Amniotic epithelial cell (primary cell): ENCODE data around the gene ARID1A.
A peak's percentile ranks its signal among the peaks of the same experiment; 100 is the strongest.
"Not testable (repeated sequence)": the region's sequence is repeated elsewhere in the genome, so short reads cannot be mapped to it uniquely, and the experiment has no call there.

Experiments used
- DNase-seq: peaks from one replicate; pipeline ENCODE4 v3.0.0-alpha.2; 2010; ENCODE audit warnings: low read depth

Gene ARID1A

DNA sequence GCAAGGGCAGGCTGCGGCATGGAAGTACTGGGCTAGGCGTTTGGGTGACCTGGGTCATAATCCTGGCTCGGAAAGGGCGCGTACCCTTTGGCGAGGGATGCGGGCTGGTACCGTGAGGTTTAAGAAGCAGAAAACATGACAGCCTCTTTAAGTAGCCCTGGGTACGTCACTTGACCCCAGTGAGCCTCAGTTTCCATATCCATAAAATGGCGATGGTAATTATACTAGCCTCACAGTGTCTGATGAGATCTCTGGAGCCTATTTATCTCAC, 92.6 kb downstream of the ARID1A start:
- DNase-seq, result no peak

DNA sequence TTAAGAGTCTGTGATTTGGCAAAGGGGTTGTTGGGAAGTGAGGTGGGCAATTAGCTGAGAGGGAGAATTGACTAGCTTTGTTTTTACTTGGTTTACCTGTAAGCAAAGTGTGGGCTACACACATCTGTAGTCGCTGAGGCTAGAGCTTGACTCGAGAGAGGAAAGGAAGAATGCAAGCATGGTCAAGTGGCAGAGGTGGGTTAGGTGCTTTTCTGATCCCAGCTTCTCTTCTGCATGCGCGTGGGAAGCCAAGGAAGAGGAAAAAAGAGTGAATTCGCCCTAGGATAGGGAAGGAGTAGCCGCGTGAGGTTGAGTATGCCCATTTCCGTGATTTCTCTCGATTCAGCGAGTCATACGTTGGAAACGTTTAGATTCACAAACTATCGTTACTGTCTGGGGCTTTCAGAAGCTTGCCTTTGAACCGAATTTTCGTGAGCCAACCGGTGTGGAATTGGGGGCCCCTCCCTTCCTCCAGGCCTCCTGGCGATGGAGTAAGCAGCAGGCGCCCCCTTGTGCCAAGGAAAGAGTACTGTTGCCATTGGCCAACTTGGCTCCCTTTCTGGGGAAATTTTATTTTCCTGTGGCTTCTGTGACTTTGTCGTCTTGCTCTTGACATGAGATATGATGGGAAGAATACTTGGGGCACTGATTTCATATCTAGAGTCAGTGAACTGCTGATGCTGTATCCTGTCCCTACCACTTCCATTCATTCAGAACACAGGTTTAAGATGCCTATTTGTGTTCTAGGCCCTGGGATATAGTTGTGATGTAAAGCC, 93.2 kb downstream of the ARID1A start:
- DNase-seq, result peak; percentile 69

DNA sequence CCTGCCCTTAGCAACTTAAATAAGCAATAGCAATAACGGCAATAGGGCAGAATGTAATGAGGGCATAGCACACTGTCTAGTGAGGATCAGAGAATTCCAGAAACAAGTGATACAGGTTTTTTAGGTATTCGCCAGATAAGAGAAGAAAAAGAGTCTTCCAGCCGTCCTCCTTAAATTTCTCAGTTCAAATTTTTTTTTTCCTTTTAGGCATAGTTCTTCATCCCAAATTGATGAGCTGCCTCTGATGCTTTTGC, 93.7 kb downstream of the ARID1A start:
- DNase-seq, result no peak

DNA sequence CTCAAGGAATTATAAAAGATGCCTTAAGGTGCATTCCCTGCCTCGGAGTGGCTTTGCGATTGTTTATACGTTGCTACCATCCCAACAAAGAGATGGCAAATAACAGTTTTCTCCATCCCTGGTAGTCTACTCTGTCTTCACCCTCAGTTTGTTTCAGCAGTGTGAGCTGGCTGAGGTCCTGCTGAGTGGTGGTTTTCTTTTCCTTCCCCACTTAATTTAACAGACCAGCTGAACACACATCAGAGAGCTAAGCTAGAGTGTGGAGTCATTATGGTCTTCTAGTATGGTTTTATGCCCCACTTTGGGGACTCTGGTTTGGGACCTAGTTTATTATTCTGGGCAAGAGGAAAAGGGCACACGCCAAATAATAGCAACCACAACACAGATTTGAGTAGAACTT, 94.1 kb downstream of the ARID1A start:
- no peak for DNase-seq

DNA sequence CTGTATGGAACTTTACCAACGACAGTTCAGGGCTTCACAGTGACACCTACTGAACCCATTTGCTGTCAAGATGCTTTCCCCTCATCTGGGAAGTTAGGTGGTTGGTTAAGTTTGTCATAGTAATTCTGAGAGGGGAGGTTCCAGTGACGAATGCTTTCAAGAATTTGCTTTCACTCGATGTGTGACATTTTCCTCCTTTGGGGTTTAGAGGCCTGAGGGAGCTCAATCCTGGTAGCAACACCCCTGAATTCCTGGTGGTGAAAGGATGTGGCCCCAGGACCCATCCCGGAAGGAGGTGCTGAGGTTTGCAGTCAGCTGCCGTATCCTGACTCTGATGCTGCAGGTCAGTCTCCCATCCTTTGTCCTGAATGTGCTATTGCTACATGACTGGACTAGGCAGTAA, 94.7 kb downstream of the ARID1A start:
- no peak for DNase-seq

DNA sequence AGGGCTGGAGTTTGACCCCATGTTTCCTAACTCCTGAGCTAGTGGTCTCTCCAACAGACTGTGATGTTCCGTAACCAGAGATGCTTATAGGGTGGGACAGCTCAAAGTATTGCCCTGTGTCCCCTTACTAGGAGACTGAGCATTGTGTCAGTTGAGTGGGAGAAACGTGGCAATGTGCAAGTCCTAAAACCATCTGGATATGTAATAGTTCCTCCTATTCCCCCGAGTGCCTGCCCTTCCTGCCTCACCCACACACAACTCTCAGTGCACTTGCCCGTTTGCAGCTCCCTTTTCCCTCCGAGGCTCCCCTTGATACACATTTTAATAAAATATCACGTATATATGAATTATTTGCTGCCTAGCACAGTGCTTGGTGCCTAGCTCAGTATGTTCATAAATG, 95.3 kb downstream of the ARID1A start:
- no peak for DNase-seq

DNA sequence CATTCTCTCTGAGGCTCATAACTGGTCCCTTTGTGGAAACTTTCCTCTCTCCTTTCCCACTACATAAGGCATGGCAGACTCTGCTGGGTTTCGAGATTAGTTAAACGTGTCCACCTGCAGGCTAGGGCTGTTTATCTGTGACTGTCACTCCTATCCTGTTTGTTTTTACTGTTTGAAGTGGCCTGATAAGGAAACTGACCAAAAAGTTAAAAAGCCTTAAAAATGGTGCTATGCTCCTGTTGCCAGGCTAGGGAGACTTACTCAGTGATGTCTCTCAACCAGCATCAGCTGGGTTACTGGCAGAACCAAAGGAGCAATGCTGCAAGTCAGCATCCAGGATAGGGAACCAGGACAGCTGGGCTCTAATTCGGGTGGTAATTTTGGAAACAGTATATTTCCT, 95.8 kb downstream of the ARID1A start:
- DNase-seq, result no peak

DNA sequence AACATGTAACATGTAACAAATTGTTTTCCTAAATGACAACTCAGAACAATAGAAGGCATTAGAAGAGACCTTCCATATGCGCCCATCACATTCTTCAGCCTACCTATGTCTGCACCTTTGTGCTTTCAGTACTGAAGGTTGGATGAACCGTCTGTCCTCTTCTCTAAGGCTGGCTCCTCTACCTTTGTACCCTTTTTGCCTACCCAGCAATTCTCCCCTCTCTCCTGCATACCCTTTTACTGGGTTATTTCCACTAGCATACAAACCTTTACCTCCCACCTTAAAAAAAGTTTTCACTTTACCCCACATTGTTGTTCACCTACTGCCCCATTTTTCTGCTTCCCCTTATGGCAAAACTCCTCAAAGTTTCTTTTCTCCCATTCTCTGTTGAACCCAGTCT, 97.1 kb downstream of the ARID1A start:
- no peak for DNase-seq

DNA sequence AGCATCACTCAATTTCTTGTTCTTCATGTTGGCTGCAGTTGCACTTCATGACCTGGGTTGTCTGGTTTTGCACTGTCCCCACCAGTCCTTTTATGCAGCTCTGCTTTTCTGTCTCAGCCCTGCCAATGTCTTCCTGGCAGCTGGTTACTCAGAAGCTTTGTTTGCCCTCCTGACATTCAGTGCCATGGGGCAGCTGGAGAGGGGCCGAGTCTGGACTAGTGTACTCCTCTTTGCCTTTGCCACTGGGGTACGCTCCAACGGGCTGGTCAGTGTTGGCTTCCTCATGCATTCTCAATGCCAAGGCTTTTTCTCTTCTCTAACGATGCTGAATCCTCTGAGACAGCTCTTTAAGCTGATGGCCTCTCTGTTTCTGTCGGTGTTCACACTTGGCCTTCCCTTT, 98.6 kb downstream of the ARID1A start:
- no peak for DNase-seq

DNA sequence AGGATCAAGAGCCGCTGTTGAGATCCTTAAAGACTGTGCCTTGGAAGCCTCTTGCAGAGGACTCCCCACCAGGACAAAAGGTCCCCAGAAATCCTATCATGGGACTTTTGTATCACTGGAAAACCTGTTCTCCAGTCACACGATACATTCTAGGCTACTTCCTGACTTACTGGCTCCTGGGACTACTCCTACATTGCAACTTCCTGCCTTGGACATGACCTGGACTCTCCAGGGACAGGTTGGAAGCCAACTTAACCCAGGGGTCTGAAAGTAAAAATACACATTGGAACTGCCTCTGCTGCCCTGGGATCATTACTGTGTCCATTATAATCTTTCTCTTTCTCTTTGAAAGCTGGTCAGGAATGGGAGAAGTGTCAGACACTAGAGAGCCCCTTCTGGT, 101.8 kb downstream of the ARID1A start:
- DNase-seq, result no peak

DNA sequence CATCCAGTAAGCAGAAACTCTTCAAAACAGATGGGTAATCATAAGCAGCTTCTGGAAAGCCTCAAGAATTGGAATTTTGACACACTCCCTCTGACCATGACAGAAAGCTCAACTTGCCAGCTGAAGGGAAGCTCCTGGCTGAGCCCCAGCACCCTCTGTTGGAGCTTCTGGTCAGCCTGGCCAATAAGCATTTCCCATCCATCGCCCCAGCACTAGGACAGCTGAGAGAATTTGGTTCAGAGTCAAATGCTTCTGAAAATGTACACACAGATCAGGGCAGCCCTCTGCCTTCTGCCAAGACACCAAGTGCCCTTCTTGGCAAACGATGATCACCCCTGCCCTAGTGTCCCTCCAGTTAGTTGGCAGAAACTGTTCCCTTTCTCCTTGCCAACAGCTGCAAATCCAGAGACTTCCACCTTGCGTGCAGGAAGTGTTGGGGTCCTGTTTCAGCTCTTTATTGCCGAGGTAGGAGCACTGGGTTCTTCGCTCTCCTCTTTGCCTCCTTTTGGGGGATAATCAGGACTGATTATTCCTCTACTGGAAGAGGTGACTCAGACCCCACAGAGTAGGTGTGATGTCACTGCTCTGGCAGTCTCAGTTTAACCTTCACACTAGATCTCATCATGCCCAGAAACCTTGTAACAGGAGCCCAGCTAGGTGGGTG, 103.8 kb downstream of the ARID1A start:
- DNase-seq, result peak; percentile 92

DNA sequence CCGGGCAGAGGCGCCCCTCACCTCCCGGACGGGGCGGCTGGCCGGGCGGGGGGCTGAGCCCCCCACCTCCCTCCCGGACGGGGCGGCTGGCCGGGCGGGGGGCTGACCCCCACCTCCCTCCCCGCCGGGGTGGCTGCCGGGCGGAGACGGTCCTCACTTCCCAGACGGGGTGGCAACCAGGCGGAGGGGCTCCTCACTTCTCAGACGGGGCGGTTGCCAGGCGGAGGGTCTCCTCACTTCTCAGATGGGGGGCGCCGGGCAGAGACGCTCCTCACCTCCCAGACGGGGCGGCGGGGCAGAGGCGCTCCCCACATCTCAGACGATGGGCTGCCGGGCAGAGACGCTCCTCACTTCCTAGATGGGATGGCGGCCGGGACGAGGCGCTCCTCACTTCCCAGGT, 108.1 kb downstream of the ARID1A start:
- not testable (repeated sequence) for DNase-seq

DNA sequence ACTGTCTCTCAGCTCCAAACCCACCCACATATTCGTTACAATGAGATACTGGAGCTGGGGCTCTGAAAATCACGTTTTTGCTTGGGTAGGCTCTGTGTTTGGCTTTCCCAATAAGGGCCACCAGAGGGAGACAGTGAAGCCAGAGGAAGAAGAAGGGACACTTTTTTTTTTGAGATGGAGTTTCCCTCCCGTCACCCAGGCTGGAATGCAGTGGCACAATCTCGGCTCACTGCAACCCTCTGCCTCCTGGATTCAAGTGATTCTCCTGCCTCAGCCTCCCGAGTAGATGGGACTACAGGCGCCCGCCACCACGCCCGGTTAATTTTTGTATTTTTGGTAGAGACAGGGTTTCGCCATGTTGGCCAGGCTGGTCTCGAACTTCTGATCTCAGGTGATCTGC, 114.3 kb downstream of the ARID1A start:
- peak; percentile 51 for DNase-seq

DNA sequence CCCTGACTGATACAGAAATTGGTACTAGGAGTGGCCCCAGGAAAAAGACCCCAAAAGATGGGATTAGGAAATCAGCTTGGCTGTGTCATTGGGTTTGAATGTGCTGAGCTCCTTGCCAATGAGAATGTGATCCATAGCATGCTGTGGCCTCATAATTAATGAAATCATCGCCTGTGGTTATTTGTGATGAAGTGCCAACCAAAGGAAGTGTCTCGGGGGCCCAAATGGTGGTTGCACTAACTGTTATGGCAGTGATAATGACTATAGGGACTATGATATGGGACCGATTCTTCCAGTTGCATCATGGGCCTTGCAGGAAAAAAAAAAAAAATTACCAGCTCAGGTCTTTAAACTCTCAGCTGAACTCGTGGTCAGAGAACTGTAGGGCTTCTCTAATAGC, 115.2 kb downstream of the ARID1A start:
- DNase-seq, result no peak

DNA sequence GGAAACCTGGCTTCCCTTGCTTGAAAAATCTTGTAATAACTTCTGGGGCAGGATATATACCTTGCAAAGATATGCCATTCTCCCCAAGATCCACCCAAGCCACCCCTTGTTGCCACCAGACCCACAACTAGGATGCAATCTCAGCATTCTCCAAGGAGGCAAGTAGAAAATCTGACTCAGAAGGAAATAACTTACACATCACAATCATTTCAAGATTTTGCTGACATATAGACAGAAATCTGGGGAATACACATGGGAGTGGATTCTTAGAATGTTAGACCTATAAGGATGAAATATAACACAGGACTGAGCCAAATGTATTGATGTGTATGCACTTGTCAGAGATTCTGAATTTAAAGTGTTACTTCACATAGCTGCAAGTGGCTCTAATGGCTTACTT, 115.9 kb downstream of the ARID1A start:
- DNase-seq, result no peak

DNA sequence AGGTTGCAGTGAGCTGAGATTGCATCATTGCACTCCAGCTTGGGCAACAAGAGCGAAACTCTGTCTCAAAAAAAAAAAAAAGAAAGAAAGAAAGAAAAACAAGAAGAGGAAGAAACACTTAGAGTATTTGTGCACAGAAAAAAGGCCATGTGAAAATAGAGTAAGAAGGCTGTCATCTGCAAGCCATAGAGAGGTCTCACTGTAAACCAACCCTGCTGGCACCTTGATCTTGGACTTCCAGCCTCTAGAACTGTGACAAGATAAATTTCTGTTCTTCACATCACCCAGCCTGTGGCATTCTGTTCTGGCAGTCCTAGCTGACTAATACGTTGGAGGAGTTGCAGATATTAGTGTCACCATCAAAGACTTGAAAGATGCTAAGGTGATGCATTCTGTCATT, 118.6 kb downstream of the ARID1A start:
- no peak for DNase-seq

DNA sequence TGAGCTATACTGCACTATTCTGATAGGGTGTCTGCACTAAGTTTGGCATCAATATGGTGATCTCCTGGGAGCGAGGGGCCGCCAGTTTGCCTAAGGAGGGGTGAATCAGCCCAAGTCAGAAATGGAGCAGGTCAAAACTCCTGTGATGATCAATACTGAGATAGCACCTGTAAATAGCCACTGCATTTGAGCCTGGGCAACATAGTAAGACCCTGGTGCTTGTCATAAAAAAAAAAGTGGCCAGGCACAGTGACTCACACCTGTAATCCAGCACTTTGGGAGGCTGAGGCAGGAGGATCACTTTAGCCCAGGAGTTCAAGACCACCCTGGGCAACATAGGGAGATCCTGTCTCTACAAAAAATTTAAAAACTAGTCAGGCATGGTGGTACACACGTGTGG, 119.1 kb downstream of the ARID1A start:
- DNase-seq, result no peak

DNA sequence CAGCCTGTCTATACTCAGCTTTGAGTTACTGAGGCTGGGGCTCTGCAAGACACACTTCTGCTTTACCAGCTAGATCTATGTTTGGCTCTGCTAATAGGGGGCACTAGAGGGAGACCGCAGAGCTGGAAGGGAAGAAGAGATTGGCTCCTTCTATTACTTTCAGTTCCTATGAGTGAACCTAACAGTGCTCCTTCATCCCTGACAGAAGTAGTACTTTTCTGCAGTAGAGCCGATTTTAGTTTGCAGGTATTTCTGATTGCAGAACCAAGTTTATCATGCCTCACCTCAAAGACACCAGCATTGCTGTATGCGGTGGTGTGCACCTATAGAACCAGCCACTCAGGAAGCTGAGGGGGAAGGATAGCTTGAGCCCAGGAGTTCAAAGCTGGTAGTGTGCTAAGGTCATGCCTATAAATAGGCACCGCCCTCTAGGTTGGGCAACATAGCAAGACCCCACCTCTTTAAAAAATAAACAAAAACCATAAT, 125.0 kb downstream of the ARID1A start:
- no peak for DNase-seq

DNA sequence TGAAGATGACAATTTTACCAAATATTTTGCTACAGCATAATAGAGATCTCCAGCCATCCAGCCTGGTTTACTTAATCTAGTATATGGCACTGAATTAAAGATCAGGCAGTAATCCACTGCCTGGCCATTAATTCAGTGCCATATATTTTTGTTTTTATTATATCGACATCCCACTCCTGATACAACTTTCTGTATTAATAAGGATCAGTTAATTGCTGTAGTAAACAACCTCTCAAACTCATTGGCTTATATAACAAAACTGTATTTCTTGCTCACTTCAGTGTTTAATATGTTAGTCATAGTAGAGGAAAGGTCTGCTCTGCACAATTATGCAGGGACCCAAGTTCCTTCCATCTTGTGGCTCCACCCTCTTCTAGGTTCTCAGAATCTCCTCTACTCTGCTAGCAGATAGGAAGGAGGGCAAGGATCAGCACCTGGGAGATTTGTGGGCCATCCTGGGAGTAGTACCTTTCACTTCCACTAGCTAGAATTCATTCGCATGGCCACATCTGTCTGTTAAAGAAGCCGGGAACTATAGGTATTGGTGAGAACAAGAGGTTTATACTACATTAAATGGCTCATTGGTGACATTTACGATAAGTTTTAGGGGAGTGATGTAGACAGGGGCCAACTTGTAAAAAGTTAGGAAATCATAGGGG, 127.1 kb downstream of the ARID1A start:
- DNase-seq, result no peak

DNA sequence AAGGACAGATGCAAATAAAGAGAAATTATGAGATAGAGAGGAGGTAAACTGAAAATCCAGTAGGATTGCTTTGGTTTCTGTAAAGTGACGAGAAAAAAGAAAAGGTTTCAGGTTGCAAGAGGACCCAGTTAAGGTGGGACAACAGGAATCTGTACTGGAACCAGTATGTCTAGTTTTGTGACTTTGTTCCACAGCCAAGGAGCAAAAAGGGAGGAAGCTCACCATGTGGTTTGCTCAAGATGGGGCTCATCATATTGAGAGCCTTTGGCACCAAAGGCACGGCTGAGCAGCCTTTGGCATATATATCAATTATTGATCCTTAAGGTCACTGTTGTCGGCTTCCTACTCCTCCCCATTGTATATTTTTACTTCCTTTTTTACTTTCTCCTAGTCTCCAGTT, 128.9 kb downstream of the ARID1A start:
- no peak for DNase-seq

DNA sequence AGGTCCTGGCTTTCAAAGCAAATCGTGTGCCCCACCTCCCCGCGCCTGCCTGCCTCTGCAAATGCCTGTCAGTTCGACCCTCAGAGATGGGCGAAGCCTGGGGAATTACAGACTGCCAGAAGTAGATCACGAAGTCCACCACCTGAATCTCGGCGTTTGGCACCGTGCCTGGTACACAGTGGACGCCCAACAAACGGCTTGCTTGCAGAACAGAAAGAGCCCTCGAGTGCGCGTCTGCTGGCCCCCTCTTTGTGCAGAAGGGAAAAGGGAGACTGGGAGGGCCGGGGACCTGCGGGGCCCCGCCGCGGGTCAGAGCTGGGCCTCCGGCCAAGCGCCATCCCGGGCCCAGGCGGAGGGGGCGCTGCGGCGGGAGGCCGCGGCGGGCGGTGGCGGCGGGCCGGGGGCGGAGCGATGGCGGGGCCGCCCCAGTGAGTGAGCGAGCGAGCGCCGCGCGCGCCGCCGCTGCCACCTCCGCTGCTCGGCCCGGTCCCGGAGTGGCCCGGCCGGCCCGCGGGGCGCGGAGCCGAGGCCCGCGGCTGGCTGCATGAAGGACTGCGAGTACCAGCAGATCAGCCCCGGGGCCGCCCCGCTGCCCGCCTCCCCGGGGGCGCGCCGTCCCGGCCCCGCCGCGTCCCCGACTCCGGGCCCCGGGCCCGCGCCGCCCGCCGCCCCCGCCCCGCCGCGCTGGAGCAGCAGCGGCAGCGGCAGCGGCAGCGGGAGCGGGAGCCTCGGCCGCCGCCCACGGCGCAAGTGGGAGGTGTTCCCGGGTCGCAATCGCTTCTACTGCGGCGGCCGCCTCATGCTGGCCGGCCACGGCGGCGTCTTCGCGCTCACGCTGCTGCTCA, 130.7 kb downstream of the ARID1A start, which contains the start of gene ZDHHC18:
TSS of gene ZDHHC18 (plus strand) at position 428 of the 845 bp plus-strand sequence. CDS start at position 545, 117 bp downstream.
- peak; percentile 33 for DNase-seq

DNA sequence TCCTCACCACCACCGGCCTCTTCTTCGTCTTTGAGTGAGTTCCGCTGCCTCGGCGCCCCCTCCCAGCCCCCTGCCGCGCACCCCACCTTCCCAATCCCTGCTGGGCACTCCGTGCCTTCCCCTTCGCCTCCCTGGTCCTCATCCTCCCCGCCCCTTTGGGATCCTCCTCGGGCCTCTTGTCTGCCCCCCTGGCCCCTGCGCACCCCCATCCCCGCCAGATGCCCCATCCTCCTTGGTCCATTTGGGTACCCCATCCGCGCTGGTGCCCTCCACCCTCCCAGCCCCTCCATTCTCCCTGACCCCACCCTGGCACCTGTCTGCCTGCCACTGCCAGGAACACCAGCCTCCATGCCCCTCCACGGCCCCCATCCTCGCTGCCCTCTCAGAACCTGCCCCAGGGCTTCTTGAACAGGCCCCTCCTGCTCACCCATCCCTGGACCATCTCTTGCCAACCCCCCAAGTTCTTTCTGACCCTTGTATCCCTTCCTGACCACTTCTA, 131.3 kb downstream of the ARID1A start:
- DNase-seq, result no peak

DNA sequence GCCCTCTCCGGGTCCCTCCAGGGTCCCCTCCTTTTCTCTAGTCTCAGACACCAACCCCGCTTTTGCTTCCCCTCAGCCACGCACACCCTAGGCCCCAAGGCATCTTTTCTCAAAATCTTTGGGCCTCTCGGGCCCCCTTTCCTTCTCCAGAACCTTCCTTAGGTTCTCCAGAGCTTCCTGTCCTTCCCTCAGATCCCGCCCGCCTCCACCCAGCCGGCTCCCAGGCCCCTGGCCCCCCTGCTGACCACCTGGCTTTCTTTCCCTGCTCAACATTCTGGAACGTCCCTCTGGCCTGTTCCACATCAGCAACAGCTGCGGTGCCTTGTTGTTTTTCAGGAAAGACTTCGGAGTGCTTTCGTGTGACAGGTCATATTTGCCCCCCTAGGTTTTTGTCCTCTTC, 131.8 kb downstream of the ARID1A start:
- DNase-seq, result no peak
